MM.1S (cell line): ENCODE data around the gene GP5.

Source experiments
- DNase-seq: peaks from one replicate; pipeline ENCODE4 v3.0.0-alpha.2; 2015
- H2AFZ ChIP-seq: fragments of 300-600 bp; sonication (generic); 2 replicates; pipeline ENCODE4 v1.6.0; 2016; ENCODE audit warnings: antibody characterized with exemption, low read length
- H3F3A ChIP-seq: fragments of 300-600 bp; sonication (generic); 2 replicates; pipeline ENCODE4 v1.6.1; 2016; ENCODE audit warnings: mild to moderate bottlenecking, antibody characterized with exemption, low read length, moderate library complexity, mixed read lengths; ENCODE audit not compliant: insufficient read depth
- H3K27ac ChIP-seq: fragments of 300-600 bp; sonication (generic); 2 replicates; pipeline ENCODE4 v1.5.1; 2016; ENCODE audit warnings: mild to moderate bottlenecking, low read length
- H3K27me3 ChIP-seq: fragments of 300-600 bp; sonication (generic); replicated peaks from 2 replicates; pipeline ENCODE4 v1.6.0; 2016; ENCODE audit warnings: low read length; ENCODE audit not compliant: insufficient read depth
- H3K36me3 ChIP-seq: fragments of 300-600 bp; sonication (generic); replicated peaks from 2 replicates; pipeline ENCODE4 v1.6.1; 2016; ENCODE audit warnings: mild to moderate bottlenecking, low read length, mixed read lengths; ENCODE audit not compliant: insufficient read depth
- H3K4me1 ChIP-seq: fragments of 300-600 bp; sonication (generic); 2 replicates; pipeline ENCODE4 v1.6.1; 2016; ENCODE audit warnings: low read length, mixed read lengths
- H3K4me2 ChIP-seq: fragments of 300-600 bp; sonication (generic); 2 replicates; pipeline ENCODE4 v1.6.0; 2016; ENCODE audit warnings: low read depth, low read length
- H3K4me3 ChIP-seq: fragments of 300-600 bp; sonication (generic); 2 replicates; pipeline ENCODE4 v1.5.1; 2016; ENCODE audit warnings: low read length, mixed read lengths
- H3K79me2 ChIP-seq: fragments of 300-600 bp; sonication (generic); 2 replicates; pipeline ENCODE4 v1.6.1; 2016; ENCODE audit warnings: mixed run types, low read length, mixed read lengths
- H3K9ac ChIP-seq: fragments of 300-600 bp; sonication (generic); 2 replicates; pipeline ENCODE4 v1.6.1; 2016; ENCODE audit warnings: low read length, mixed read lengths
- H3K9me2 ChIP-seq: fragments of 300-600 bp; sonication (generic); replicated peaks from 2 replicates; pipeline ENCODE4 v1.6.1; 2016; ENCODE audit warnings: mild to moderate bottlenecking, low read length, mixed read lengths; ENCODE audit not compliant: insufficient read depth
- H3K9me3 ChIP-seq: fragments of 300-600 bp; sonication (generic); replicated peaks from 2 replicates; pipeline ENCODE4 v1.6.1; 2016; ENCODE audit warnings: mild to moderate bottlenecking, low read length, mixed read lengths; ENCODE audit not compliant: insufficient read depth
- H4K20me1 ChIP-seq: fragments of 300-600 bp; sonication (generic); 2 replicates; pipeline ENCODE4 v1.6.1; 2016; ENCODE audit warnings: mild to moderate bottlenecking, low read length, moderate library complexity, mixed read lengths; ENCODE audit not compliant: insufficient read depth
- EZH2 ChIP-seq: fragments of 300-600 bp; sonication (generic); optimal IDR thresholded peaks from 2 replicates; pipeline ENCODE3; 2017; ENCODE audit warnings: low read depth, mild to moderate bottlenecking, antibody characterized with exemption, low read length, mixed read lengths
- EZH2phosphoT487 ChIP-seq: fragments of 300-600 bp; sonication (generic); IDR thresholded peaks from 2 replicates; pipeline ENCODE4 v1.6.1; 2018; ENCODE audit warnings: antibody characterized with exemption, low read length
- TF ChIP-seq, protein P1 (sequence below): fragments of 300-600 bp; sonication (generic); IDR thresholded peaks from 2 replicates; pipeline ENCODE4 v1.5.1; 2016; ENCODE audit warnings: antibody characterized with exemption, low read length, mixed read lengths

GP5 gene

GRCh38 chr3:194387276-194387675 is 11.8 kb downstream of the GP5 start:
- Histone ChIP-seq H3K36me3 (no peaks in the 10 kb centered on the region), H3K27ac (no peak overlapping the region), H3K4me1 (no peaks in the 10 kb centered on the region), H3K4me3 (no peak overlapping the region), H4K20me1 (no peaks in the 10 kb centered on the region), H3K9me2 (no peaks in the 10 kb centered on the region), H3F3A (no peaks in the 10 kb centered on the region), H3K9ac (no peak overlapping the region), H3K27me3 (peaks cover 42% of the 10 kb centered on the region), H3K79me2 (no peaks in the 10 kb centered on the region), H2AFZ (no peak overlapping the region), H3K9me3 (no peaks in the 10 kb centered on the region), H3K4me2 (no peak overlapping the region)
- no peak for DNase-seq
- no peak for TF ChIP-seq EZH2

- DNase-seq, result no peak
- no peak overlapping the region for H3K9ac ChIP-seq
- no peaks in the 10 kb centered on the region for H3K36me3 ChIP-seq
Measured at GRCh38 chr3:194386648-194387047, 12.4 kb downstream of the GP5 start.

GRCh38 chr3:194386066-194386465 is 13.0 kb downstream of the GP5 start:
- H3K4me3 ChIP-seq, result no peak overlapping the region
- no peaks in the 10 kb centered on the region for H4K20me1 ChIP-seq
- no peaks in the 10 kb centered on the region for H3K9me2 ChIP-seq
- no peak overlapping the region for H3K9ac ChIP-seq
- no peak overlapping the region for H3K4me2 ChIP-seq
- H3K36me3 ChIP-seq, result no peaks in the 10 kb centered on the region
- TF ChIP-seq EZH2, result no peak
- TF ChIP-seq, protein P1, sequence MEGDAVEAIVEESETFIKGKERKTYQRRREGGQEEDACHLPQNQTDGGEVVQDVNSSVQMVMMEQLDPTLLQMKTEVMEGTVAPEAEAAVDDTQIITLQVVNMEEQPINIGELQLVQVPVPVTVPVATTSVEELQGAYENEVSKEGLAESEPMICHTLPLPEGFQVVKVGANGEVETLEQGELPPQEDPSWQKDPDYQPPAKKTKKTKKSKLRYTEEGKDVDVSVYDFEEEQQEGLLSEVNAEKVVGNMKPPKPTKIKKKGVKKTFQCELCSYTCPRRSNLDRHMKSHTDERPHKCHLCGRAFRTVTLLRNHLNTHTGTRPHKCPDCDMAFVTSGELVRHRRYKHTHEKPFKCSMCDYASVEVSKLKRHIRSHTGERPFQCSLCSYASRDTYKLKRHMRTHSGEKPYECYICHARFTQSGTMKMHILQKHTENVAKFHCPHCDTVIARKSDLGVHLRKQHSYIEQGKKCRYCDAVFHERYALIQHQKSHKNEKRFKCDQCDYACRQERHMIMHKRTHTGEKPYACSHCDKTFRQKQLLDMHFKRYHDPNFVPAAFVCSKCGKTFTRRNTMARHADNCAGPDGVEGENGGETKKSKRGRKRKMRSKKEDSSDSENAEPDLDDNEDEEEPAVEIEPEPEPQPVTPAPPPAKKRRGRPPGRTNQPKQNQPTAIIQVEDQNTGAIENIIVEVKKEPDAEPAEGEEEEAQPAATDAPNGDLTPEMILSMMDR, result no peak
- TF ChIP-seq EZH2phosphoT487, result no peak
- no peaks in the 10 kb centered on the region for H3F3A ChIP-seq
- H3K27ac ChIP-seq, result no peak overlapping the region
- H3K9me3 ChIP-seq, result no peaks in the 10 kb centered on the region
- H3K4me1 ChIP-seq, result no peaks in the 10 kb centered on the region
- peaks cover 45% of the 10 kb centered on the region for H3K27me3 ChIP-seq
- H2AFZ ChIP-seq, result no peak overlapping the region
- H3K79me2 ChIP-seq, result no peaks in the 10 kb centered on the region
- DNase-seq, result no peak

More at GRCh38 chr3:194386648-194387047, 12.4 kb downstream of the GP5 start:
- Histone ChIP-seq H4K20me1 (no peaks in the 10 kb centered on the region), H3F3A (no peaks in the 10 kb centered on the region), H3K27me3 (peaks cover 44% of the 10 kb centered on the region), H2AFZ (no peak overlapping the region), H3K27ac (no peak overlapping the region), H3K79me2 (no peaks in the 10 kb centered on the region), H3K4me2 (no peak overlapping the region), H3K9me3 (no peaks in the 10 kb centered on the region), H3K4me1 (no peaks in the 10 kb centered on the region), H3K4me3 (no peak overlapping the region), H3K9me2 (no peaks in the 10 kb centered on the region)
- TF ChIP-seq EZH2phosphoT487, result no peak
- no peak for TF ChIP-seq EZH2
- TF ChIP-seq, protein P1, result no peak

DNA sequence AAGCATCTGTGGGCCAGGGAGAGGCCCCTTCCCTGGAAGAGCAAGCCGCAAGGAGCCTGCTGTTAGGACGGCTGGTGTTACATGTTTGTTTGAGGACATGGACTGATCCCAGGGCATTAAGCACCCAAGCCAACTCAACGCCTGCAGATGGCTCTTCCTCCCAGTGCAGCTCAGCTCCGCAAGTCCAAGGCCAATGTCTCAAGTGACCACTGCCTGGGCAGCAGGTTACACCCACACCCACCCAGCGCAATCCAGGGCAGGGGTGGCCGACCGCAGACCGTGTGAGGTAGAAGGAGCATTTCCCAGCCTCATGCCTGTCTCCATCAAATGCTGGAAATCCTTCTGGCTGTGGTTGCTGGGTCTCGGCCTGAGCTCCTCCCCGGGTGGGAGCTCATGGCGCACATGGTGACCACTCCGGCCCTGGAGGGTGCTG is 14.5 kb downstream of the GP5 start:
- Histone ChIP-seq H3F3A (no peaks in the 10 kb centered on the region), H2AFZ (no peak overlapping the region), H3K9me3 (no peaks in the 10 kb centered on the region), H3K4me1 (no peaks in the 10 kb centered on the region), H3K27ac (no peak overlapping the region), H3K9me2 (no peaks in the 10 kb centered on the region), H3K4me2 (no peak overlapping the region), H3K27me3 (peaks cover 45% of the 10 kb centered on the region), H3K4me3 (no peak overlapping the region), H3K79me2 (no peaks in the 10 kb centered on the region), H3K9ac (no peak overlapping the region), H3K36me3 (no peaks in the 10 kb centered on the region), H4K20me1 (no peaks in the 10 kb centered on the region)
- no peak for DNase-seq
- TF ChIP-seq EZH2, result no peak
